ENCODE results near the gene ZFY. TPM values are rescaled to one million over a fixed set of nuclear protein-coding genes. Genes with fewer than 3 reads are reported as not detected.

Gene ZFY
- total RNA-seq, 4 donors from 2014 or later: 22.8 to 22.9 TPM; not detected in 2

GRCh38 chrY:2913066-2913815 lies 21.9 kb upstream of the ZFY start:
- no peak for TF ChIP-seq CTCF (IDR thresholded peaks at IDR 0.05; ENCODE audit: low read depth)

GRCh38 chrY:2934078-2934477 lies 1.1 kb upstream of the ZFY start:
- no peak for TF ChIP-seq CTCF (IDR thresholded peaks at IDR 0.05; ENCODE audit: low read depth)

GRCh38 chrY:2935716-2936435 lies 695 bp downstream of the ZFY start:
- no peak for TF ChIP-seq CTCF (IDR thresholded peaks at IDR 0.05; ENCODE audit: low read depth)

GRCh38 chrY:2936436-2936750 lies 1.2 kb downstream of the ZFY start:
- TF ChIP-seq CTCF (IDR thresholded peaks at IDR 0.05; ENCODE audit: low read depth): no peak

- no peak for TF ChIP-seq CTCF (IDR thresholded peaks at IDR 0.05; ENCODE audit: low read depth)
Measured at GRCh38 chrY:2937149-2937548, 2.0 kb downstream of the ZFY start.

DNA sequence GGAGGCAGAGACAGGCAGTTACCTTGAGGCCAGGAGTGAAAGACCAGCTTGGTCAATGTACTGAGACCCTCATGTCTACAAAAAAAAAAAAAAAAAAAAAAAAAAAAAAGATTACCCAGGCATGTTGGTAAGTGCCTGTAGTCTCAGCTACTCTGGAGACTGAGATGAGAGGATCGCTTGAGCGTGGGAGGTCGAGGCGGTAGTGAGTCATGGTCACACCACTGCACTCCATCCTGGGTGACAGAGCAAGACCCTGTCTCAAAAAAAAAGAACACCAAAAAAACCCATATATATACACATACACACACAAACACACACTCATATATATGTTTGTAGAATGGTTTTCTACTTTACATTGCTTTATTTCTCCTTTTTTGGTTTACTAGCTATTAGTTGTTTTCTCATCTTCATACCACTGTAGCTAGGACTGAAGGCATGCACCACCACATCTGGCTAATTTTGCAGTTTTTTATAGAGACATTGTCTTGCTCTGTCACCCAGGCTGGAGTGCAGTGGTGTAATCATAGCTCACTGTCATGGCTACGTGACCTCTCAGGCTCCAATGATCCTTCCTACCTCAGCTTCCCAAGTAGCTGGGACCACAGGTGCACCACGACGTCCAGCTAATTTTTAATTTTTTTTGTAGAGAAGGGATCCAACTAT lies 14.5 kb downstream of the ZFY start:
- TF ChIP-seq CTCF (IDR thresholded peaks at IDR 0.05; ENCODE audit: low read depth): no peak

DNA sequence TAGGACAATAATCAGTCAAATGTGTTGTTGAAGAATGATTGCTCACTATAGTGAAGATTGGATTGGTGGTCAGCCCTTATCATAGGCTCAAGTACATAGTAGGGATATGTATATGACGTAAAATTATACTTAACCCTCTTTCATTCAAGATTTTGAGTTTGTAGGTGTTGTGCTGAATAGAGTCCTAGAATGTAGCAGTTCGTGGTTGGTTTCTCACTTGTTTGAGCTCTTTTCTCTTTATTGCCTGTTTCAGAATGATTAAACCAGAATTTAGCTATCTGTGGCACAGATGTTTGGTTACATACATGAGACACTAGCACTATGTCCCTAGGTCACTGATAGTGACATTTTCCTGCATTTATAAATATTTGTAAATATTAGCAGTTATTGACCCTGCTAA lies 15.5 kb downstream of the ZFY start:
- no peak for TF ChIP-seq CTCF (IDR thresholded peaks at IDR 0.05; ENCODE audit: low read depth)

Measured in subcutaneous adipose tissue (tissue), 4 donors.